Ectodermal cell (in vitro differentiated cells): ENCODE measurements around the gene GPR68.
"Not testable (repeated sequence)": the region's sequence is repeated elsewhere in the genome, so short reads cannot be mapped to it uniquely, and the experiment has no call there.

Experiments
- H3K27ac ChIP-seq: 2 replicates; pipeline ENCODE4 v1.7.0; 2013; ENCODE audit warnings: mild to moderate bottlenecking, low read depth, low read length; ENCODE audit not compliant: insufficient read depth, poor library complexity, severe bottlenecking
- H3K27me3 ChIP-seq: 2 replicates; pipeline ENCODE4 v1.7.0; 2013; ENCODE audit warnings: mild to moderate bottlenecking, low read length; ENCODE audit not compliant: insufficient read depth, control insufficient read depth, poor library complexity, severe bottlenecking
- H3K36me3 ChIP-seq: one replicate; pipeline ENCODE4 v1.7.0; 2013; ENCODE audit warnings: low read length; ENCODE audit not compliant: control insufficient read depth, insufficient read depth
- H3K4me1 ChIP-seq: one replicate; pipeline ENCODE4 v1.7.0; 2013; ENCODE audit warnings: low read length; ENCODE audit not compliant: control insufficient read depth, insufficient read depth
- H3K4me3 ChIP-seq: 2 replicates; pipeline ENCODE4 v1.7.0; 2013; ENCODE audit warnings: low read depth, low read length, control low read depth; ENCODE audit not compliant: insufficient read depth
- H3K9me3 ChIP-seq: 2 replicates; pipeline ENCODE4 v1.7.0; 2013; ENCODE audit warnings: mild to moderate bottlenecking, low read length, moderate library complexity; ENCODE audit not compliant: control insufficient read depth
- WGBS, 2 experiments: methylation state at CpG; one replicate each; pipeline ENCODE4 v1.1.7; 2013; ENCODE audit warnings: missing lambda C conversion rate in 2 of 2; 5-methylcytosine and 5-hydroxymethylcytosine counted together

Gene GPR68

DNA sequence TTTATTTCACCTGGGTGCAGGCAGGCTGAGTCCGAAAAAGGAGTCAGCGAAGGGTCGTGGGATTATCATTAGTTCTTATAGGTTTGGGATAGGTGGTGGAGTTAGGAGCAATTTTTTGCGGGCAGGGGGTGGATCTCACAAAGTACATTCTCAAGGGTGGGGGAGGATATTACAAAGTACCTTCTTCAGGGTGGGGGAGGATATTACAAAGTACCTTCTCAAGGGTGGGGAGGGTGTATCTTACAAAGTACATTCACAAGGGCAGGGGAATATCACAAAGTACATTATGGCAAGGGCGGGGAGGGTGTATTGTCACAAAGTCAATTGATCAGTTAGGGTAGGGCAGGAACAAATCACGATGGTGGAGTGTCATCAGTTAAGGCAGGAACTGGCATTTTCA lies 43.7 kb downstream of the GPR68 start:
- H3K27me3 ChIP-seq, H3K36me3 ChIP-seq, H3K4me3 ChIP-seq, H3K4me1 ChIP-seq, H3K9me3 ChIP-seq, H3K27ac ChIP-seq: not testable (repeated sequence)
- WGBS, 2 experiments = 97% methylated on average over 6 of the region's 6 CpGs

DNA sequence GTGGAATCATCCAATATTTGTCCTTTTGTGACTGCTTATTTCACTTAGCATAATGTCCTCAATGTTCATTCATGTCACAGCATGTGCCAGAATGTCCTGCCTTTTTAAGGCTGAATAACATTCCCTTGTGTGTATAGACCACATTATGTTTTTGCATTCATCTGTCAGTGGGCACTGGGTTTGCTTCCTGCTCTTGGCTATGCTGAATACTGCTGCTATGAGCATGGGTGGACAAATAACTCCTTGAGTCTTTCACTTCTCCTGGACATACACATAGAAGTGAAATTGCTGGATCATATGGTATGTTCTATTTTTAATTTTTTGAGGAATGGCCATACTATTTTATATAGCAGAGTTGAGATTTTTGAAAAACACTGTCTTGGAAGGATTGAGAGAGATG lies 46.9 kb downstream of the GPR68 start:
- Histone ChIP-seq H3K36me3 (peaks cover 3% of the 10 kb centered on the region), H3K4me1 (peaks cover 4% of the 10 kb centered on the region), H3K27ac (no peak overlapping the region), H3K4me3 (no peak overlapping the region), H3K9me3 (no peaks in the 10 kb centered on the region), H3K27me3 (no peaks in the 10 kb centered on the region)

DNA sequence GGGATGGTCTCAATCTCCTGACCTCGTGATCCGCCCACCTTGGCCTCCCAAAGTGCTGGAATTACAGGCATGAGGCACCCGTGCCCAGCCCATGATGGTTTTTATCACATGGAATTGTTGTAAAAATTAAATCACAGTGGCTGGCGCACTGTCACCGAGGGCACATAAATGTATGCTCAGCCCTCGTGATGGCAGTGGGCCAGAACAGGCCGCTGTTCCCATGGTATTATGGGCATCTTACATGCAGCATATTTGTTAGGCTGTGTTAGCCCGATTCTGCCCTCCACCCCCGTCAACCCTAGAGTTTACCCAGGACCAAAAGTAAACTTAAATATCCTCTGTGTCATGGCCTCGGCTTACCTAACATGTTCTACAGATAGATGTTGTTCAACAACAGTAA lies 48.6 kb downstream of the GPR68 start:
- no peak overlapping the region for H3K27ac ChIP-seq
- H3K4me3 ChIP-seq = no peak overlapping the region
- peaks cover 3% of the 10 kb centered on the region for H3K36me3 ChIP-seq
- H3K4me1 ChIP-seq = no peaks in the 10 kb centered on the region
- H3K9me3 ChIP-seq = no peaks in the 10 kb centered on the region
- no peaks in the 10 kb centered on the region for H3K27me3 ChIP-seq
- WGBS, 2 experiments = 94 to 96% methylated on average over 10 of the region's 10 CpGs

DNA sequence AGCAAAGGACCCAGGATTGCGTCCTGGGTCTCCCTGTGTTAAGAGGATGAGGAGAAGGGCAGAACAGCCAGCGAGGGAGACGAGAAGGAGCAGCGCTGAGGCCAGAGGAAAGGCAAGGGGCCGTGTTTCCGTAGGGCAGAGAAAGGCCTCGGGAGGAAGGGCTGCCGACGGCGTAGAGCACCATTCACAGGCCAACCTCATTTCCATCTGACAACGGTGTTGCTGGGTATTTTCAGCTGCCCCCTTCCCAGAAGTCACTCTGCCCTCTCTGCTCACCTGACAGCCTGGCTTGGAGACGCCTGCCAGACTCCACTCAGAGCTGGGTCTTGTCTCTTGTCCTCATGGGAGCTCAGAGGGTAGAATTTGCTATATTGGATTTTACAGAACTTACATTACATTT lies 51.4 kb downstream of the GPR68 start:
- Histone ChIP-seq H3K27ac (no peak overlapping the region), H3K36me3 (no peaks in the 10 kb centered on the region), H3K27me3 (no peaks in the 10 kb centered on the region), H3K9me3 (no peaks in the 10 kb centered on the region), H3K4me3 (no peak overlapping the region), H3K4me1 (no peaks in the 10 kb centered on the region)
- 81 to 83% methylated on average over 12 of the region's 12 CpGs for WGBS, 2 experiments

DNA sequence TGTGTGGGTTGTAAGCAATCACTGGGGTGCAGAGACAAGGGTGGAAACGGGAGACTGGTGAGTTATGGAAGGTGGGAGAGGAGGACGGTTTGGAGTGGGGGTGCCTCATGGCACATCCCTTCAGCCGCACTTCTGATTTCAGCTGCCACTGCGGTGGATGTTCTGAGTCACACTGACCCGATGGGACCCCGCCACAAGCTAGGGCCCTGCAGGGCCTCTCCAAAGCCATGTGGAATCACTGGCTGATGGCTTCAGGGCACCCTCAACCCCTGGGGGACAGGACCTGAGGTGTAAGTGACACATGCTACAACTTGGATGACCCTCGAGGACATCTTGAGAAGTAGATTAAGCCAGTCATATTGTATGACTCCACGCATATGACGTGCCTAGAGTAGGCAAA lies 53.7 kb downstream of the GPR68 start:
- H3K27ac ChIP-seq = no peak overlapping the region
- peaks cover 4% of the 10 kb centered on the region for H3K36me3 ChIP-seq
- H3K27me3 ChIP-seq = no peaks in the 10 kb centered on the region
- no peaks in the 10 kb centered on the region for H3K4me1 ChIP-seq
- 95 to 97% methylated on average over 9 of the region's 9 CpGs for WGBS, 2 experiments
- H3K9me3 ChIP-seq = no peaks in the 10 kb centered on the region
- H3K4me3 ChIP-seq = no peak overlapping the region

DNA sequence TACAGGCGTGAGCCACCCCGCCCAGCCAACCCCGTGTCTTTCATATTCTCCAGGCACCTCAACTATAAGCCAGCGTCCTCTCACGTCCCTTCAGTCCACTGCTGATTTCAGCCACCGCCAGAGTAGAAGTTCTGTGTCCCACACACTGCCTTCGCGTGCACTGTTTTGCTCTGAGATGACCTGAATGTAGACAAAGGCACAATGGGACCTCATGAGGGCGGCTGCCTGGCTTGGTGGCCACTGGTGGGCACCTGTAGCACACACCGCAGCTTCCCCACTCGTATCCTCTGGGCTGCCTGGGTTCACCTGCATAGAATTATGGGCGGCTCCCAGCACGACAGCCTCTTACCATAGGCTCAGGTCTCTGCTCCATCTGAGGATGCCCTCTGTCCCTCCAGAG lies 57.2 kb downstream of the GPR68 start:
- Histone ChIP-seq H3K27me3 (no peaks in the 10 kb centered on the region), H3K9me3 (no peaks in the 10 kb centered on the region), H3K4me1 (no peaks in the 10 kb centered on the region), H3K4me3 (no peak overlapping the region), H3K27ac (no peak overlapping the region), H3K36me3 (peaks cover 4% of the 10 kb centered on the region)
- WGBS, 2 experiments = 92 to 94% methylated on average over 13 of the region's 13 CpGs

DNA sequence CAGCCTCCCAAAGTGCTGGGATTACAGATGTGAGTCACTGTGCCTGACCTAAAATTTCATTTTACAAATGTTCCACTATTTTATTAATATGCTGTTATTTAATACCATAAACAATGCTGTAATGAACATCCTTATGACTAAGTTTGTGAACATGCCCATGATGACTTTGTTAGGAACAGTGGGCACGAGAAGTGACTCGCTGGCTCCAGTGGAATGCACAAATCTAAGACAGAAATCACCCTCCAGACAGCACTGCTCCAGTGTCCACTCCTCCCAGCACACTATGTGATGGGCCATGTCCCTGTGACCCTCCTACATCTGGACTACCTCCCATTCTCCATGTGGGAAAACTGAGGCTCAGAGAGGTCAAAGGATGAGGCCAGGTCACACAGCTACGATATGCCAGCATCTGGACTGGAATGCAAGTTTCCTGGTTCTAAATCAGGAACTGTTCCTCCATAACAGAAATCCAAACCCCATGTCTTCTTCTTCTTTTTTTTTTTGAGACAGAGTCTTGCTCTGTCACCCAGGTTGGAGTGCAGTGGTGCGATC lies 57.9 kb downstream of the GPR68 start:
- 92 to 93% methylated on average over 4 of the region's 4 CpGs for WGBS, 2 experiments
- no peaks in the 10 kb centered on the region for H3K27me3 ChIP-seq
- no peaks in the 10 kb centered on the region for H3K9me3 ChIP-seq
- no peaks in the 10 kb centered on the region for H3K4me1 ChIP-seq
- peaks cover 4% of the 10 kb centered on the region for H3K36me3 ChIP-seq
- H3K27ac ChIP-seq = no peak overlapping the region
- H3K4me3 ChIP-seq = no peak overlapping the region

DNA sequence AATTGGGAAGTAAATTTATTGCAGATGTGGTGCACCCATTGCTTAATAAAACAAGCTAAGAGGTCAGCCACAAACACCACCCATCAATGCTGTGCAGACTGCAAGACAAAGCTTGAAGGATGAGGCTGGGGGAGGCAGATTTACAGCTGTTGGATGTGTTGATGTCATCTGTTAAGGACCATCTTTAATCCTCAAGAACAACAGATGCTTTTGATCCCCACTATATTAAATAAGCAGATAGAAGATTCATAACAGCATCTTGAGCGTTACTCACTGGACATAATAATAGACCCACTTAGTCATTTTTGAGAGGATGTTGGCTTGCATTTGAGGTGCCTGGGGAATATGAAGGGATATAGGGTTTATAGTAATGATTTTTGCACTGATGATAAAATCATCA lies 58.8 kb downstream of the GPR68 start:
- H3K4me1 ChIP-seq = no peaks in the 10 kb centered on the region
- 89 to 95% methylated on average over 1 of the region's 1 CpG for WGBS, 2 experiments
- no peaks in the 10 kb centered on the region for H3K27me3 ChIP-seq
- H3K36me3 ChIP-seq = peaks cover 4% of the 10 kb centered on the region
- no peaks in the 10 kb centered on the region for H3K9me3 ChIP-seq
- no peak overlapping the region for H3K27ac ChIP-seq
- no peak overlapping the region for H3K4me3 ChIP-seq

DNA sequence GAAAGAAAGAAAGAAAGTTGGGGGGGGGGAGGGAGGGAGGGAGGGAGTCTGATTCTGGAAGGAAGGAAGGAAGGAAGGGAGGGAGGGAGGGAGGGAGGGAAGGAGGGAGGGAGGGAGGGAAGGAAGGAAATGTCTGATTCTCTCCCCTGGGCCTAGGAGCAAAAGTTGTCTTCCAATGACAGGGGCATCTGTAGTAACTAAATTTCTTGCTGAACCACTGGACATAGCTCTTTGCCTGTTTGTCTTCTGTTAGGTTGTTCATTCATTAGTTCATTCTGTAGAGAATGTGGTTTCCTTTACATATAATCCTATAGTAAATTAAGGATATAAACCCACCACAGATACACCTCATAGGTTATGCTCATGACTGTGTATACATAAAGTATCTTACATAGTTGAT lies 59.9 kb downstream of the GPR68 start:
- H3K27me3 ChIP-seq = no peaks in the 10 kb centered on the region
- H3K4me1 ChIP-seq = no peaks in the 10 kb centered on the region
- peaks cover 4% of the 10 kb centered on the region for H3K36me3 ChIP-seq
- no peak overlapping the region for H3K4me3 ChIP-seq
- no peak overlapping the region for H3K27ac ChIP-seq
- H3K9me3 ChIP-seq = no peaks in the 10 kb centered on the region

DNA sequence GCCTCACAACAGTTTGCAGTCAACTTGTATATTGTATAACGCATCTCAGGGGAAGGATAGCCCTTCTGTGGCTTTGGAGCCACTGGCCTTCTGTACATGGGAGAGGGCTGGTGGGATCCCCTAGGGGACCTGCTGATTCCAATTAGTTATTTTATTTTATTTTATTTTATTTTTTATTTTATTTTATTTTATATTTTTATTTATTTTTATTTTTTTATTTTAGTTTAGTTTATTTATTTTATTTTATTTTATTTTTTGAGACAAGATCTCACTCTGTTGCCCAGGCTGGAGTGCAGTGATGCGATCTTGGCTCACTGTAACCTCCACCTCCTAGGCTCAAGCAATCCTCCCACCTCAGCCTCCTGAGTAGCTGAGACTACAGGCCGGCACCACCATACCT lies 61.8 kb downstream of the GPR68 start:
- H3K27ac ChIP-seq, H3K27me3 ChIP-seq, H3K36me3 ChIP-seq, H3K4me3 ChIP-seq, H3K4me1 ChIP-seq, H3K9me3 ChIP-seq: not testable (repeated sequence)
- 94 to 97% methylated on average over 3 of the region's 3 CpGs for WGBS, 2 experiments
